Measurements from ENCODE around the gene SAP30L. TPM values are rescaled to one million over a fixed set of nuclear protein-coding genes. Genes with fewer than 3 reads are reported as not detected.

Gene SAP30L
- total and polyA plus RNA-seq, 2 donors (not counting 1 experiment from before 2014, with no cell fraction given) = 26.6 to 31.5 TPM

- H3K27ac ChIP-seq (ENCODE audit: insufficient read depth, low read length) = no peak overlapping the region
- H3K4me1 ChIP-seq (ENCODE audit: control insufficient read depth, extremely low read depth, insufficient read depth, low read length) = no peaks in the 10 kb centered on the region
- no peak overlapping the region for H3K9ac ChIP-seq (ENCODE audit: insufficient read depth, low read length)
- no peaks in the 10 kb centered on the region for H3K79me2 ChIP-seq (ENCODE audit: control insufficient read depth, insufficient read depth, low read length)
- no peak overlapping the region for H2AFZ ChIP-seq (ENCODE audit: low read length)
- H3K4me2 ChIP-seq (ENCODE audit: extremely low read depth, insufficient read depth, low read length) = no peak overlapping the region
- H3K36me3 ChIP-seq (ENCODE audit: control insufficient read depth, insufficient read depth, low read length) = no peaks in the 10 kb centered on the region
- TF ChIP-seq CTCF (conservative IDR thresholded peaks at IDR 0.05 in 1 of 2, IDR thresholded peaks at IDR 0.05 in 1 of 2; ENCODE audit: low read depth in 1 of 2, low read length in 2 of 2) (no peak), EZH2 (IDR thresholded peaks at IDR 0.05; ENCODE audit: low read length, missing control alignments) (no peak)
- DNase-seq (ENCODE audit: low read depth in 2 of 2) = no peak
- no peaks in the 10 kb centered on the region for H3K9me3 ChIP-seq (ENCODE audit: control insufficient read depth, insufficient read depth, low read depth, low read length)
- H3K27me3 ChIP-seq (ENCODE audit: control insufficient read depth, insufficient read depth, low read length) = no peaks in the 10 kb centered on the region
- H3K4me3 ChIP-seq (replicated peaks in 1 of 4; ENCODE audit: control extremely low read depth in 1 of 4, insufficient read depth in 1 of 4, low read depth in 3 of 4, low read length in 4 of 4) = no peak overlapping the region
- H4K20me1 ChIP-seq (ENCODE audit: control insufficient read depth, extremely low read depth, insufficient read depth, low read length) = no peaks in the 10 kb centered on the region
Measured at GRCh38 chr5:154430961-154431630, 14.7 kb upstream of the SAP30L start.

- H3K4me1 ChIP-seq (ENCODE audit: control insufficient read depth, extremely low read depth, insufficient read depth, low read length) = no peaks in the 10 kb centered on the region
- no peak overlapping the region for H3K27ac ChIP-seq (ENCODE audit: insufficient read depth, low read length)
- TF ChIP-seq CTCF (conservative IDR thresholded peaks at IDR 0.05 in 1 of 2, IDR thresholded peaks at IDR 0.05 in 1 of 2; ENCODE audit: low read depth in 1 of 2, low read length in 2 of 2) (no peak), EZH2 (IDR thresholded peaks at IDR 0.05; ENCODE audit: low read length, missing control alignments) (no peak)
- no peak overlapping the region for H3K9ac ChIP-seq (ENCODE audit: insufficient read depth, low read length)
- H3K4me2 ChIP-seq (ENCODE audit: extremely low read depth, insufficient read depth, low read length) = no peak overlapping the region
- no peaks in the 10 kb centered on the region for H3K27me3 ChIP-seq (ENCODE audit: control insufficient read depth, insufficient read depth, low read length)
- H2AFZ ChIP-seq (ENCODE audit: low read length) = no peak overlapping the region
- no peaks in the 10 kb centered on the region for H3K9me3 ChIP-seq (ENCODE audit: control insufficient read depth, insufficient read depth, low read depth, low read length)
- H3K79me2 ChIP-seq (ENCODE audit: control insufficient read depth, insufficient read depth, low read length) = no peaks in the 10 kb centered on the region
- no peak for DNase-seq (ENCODE audit: low read depth in 2 of 2)
- no peak overlapping the region for H3K4me3 ChIP-seq (replicated peaks in 1 of 4; ENCODE audit: control extremely low read depth in 1 of 4, insufficient read depth in 1 of 4, low read depth in 3 of 4, low read length in 4 of 4)
- H3K36me3 ChIP-seq (ENCODE audit: control insufficient read depth, insufficient read depth, low read length) = peaks cover 2% of the 10 kb centered on the region
- no peaks in the 10 kb centered on the region for H4K20me1 ChIP-seq (ENCODE audit: control insufficient read depth, extremely low read depth, insufficient read depth, low read length)
Measured at GRCh38 chr5:154435226-154435625, 10.6 kb upstream of the SAP30L start.

- DNase-seq (ENCODE audit: low read depth in 2 of 2) = no peak
Measured at GRCh38 chr5:154437281-154437965, 8.4 kb upstream of the SAP30L start.

More at GRCh38 chr5:154437281-154437965, 8.4 kb upstream of the SAP30L start:
- Histone ChIP-seq H3K9me3 (ENCODE audit: control insufficient read depth, insufficient read depth, low read depth, low read length) (no peaks in the 10 kb centered on the region), H3K4me2 (ENCODE audit: extremely low read depth, insufficient read depth, low read length) (no peak overlapping the region), H3K9ac (ENCODE audit: insufficient read depth, low read length) (no peak overlapping the region), H3K27ac (ENCODE audit: insufficient read depth, low read length) (no peak overlapping the region), H3K4me3 (replicated peaks in 1 of 4; ENCODE audit: control extremely low read depth in 1 of 4, insufficient read depth in 1 of 4, low read depth in 3 of 4, low read length in 4 of 4) (no peak overlapping the region), H3K79me2 (ENCODE audit: control insufficient read depth, insufficient read depth, low read length) (no peaks in the 10 kb centered on the region), H4K20me1 (ENCODE audit: control insufficient read depth, extremely low read depth, insufficient read depth, low read length) (no peaks in the 10 kb centered on the region), H3K36me3 (ENCODE audit: control insufficient read depth, insufficient read depth, low read length) (peaks cover 2% of the 10 kb centered on the region), H2AFZ (ENCODE audit: low read length) (no peak overlapping the region), H3K27me3 (ENCODE audit: control insufficient read depth, insufficient read depth, low read length) (no peaks in the 10 kb centered on the region), H3K4me1 (ENCODE audit: control insufficient read depth, extremely low read depth, insufficient read depth, low read length) (no peaks in the 10 kb centered on the region)
- TF ChIP-seq EZH2 (IDR thresholded peaks at IDR 0.05; ENCODE audit: low read length, missing control alignments) (no peak), CTCF (conservative IDR thresholded peaks at IDR 0.05 in 1 of 2, IDR thresholded peaks at IDR 0.05 in 1 of 2; ENCODE audit: low read depth in 1 of 2, low read length in 2 of 2) (no peak)
